ENCODE results near the gene MYO9A.

Gene MYO9A

GRCh38 chr15:71815301-71815700 is 302.6 kb downstream of the MYO9A start:
- TF ChIP-seq GATA3 (IDR thresholded peaks at IDR 0.05; ENCODE audit: low read depth, low read length) (no peak), GATA2 (IDR thresholded peaks at IDR 0.05; ENCODE audit: low read depth, low read length) (no peak)

- no peak for TF ChIP-seq GATA2 (IDR thresholded peaks at IDR 0.05; ENCODE audit: low read depth, low read length)
- no peak for TF ChIP-seq GATA3 (IDR thresholded peaks at IDR 0.05; ENCODE audit: low read depth, low read length)
These were observed 304.1 kb downstream of the MYO9A start for GRCh38 chr15:71813723-71814470.

- TF ChIP-seq GATA3 (IDR thresholded peaks at IDR 0.05; ENCODE audit: low read depth, low read length) (no peak), GATA2 (IDR thresholded peaks at IDR 0.05; ENCODE audit: low read depth, low read length) (no peak)
These were observed 304.8 kb downstream of the MYO9A start for GRCh38 chr15:71812966-71813722.

- TF ChIP-seq GATA3 (IDR thresholded peaks at IDR 0.05; ENCODE audit: low read depth, low read length) (no peak), GATA2 (IDR thresholded peaks at IDR 0.05; ENCODE audit: low read depth, low read length) (no peak)
These were observed 305.9 kb downstream of the MYO9A start for GRCh38 chr15:71811752-71812735.

- TF ChIP-seq GATA2 (IDR thresholded peaks at IDR 0.05; ENCODE audit: low read depth, low read length), result no peak
- no peak for TF ChIP-seq GATA3 (IDR thresholded peaks at IDR 0.05; ENCODE audit: low read depth, low read length)
These were observed 306.8 kb downstream of the MYO9A start for GRCh38 chr15:71811036-71811736.

- no peak for TF ChIP-seq GATA3 (IDR thresholded peaks at IDR 0.05; ENCODE audit: low read depth, low read length)
- no peak for TF ChIP-seq GATA2 (IDR thresholded peaks at IDR 0.05; ENCODE audit: low read depth, low read length)
These were observed 307.5 kb downstream of the MYO9A start, which contains the start of gene NR2E3 for GRCh38 chr15:71810256-71811035. Gene NR2E3 (plus strand): TSS chr15:71810554. CDS start chr15:71810744, 190 bp downstream.

- TF ChIP-seq GATA2 (IDR thresholded peaks at IDR 0.05; ENCODE audit: low read depth, low read length), result no peak
- TF ChIP-seq GATA3 (IDR thresholded peaks at IDR 0.05; ENCODE audit: low read depth, low read length), result no peak
These were observed 308.6 kb downstream of the MYO9A start for GRCh38 chr15:71809346-71809745.

GRCh38 chr15:71808311-71809020 is 309.5 kb downstream of the MYO9A start:
- TF ChIP-seq GATA3 (IDR thresholded peaks at IDR 0.05; ENCODE audit: low read depth, low read length) (no peak), GATA2 (IDR thresholded peaks at IDR 0.05; ENCODE audit: low read depth, low read length) (no peak)

GRCh38 chr15:71807691-71808091 is 310.3 kb downstream of the MYO9A start:
- TF ChIP-seq GATA2 (IDR thresholded peaks at IDR 0.05; ENCODE audit: low read depth, low read length) (no peak), GATA3 (IDR thresholded peaks at IDR 0.05; ENCODE audit: low read depth, low read length) (no peak)

GRCh38 chr15:71807125-71807629 is 310.8 kb downstream of the MYO9A start:
- no peak for TF ChIP-seq GATA2 (IDR thresholded peaks at IDR 0.05; ENCODE audit: low read depth, low read length)
- no peak for TF ChIP-seq GATA3 (IDR thresholded peaks at IDR 0.05; ENCODE audit: low read depth, low read length)

GRCh38 chr15:71806452-71806931 is 311.5 kb downstream of the MYO9A start:
- TF ChIP-seq GATA3 (IDR thresholded peaks at IDR 0.05; ENCODE audit: low read depth, low read length), result no peak
- no peak; the same call in 1 of the 2 replicates for TF ChIP-seq GATA2 (IDR thresholded peaks at IDR 0.05; ENCODE audit: low read depth, low read length)

Data from SH-SY5Y (cell line).